ENCODE measurements around the gene FEN1.

- TF ChIP-seq CTCF (IDR thresholded peaks at IDR 0.05): no peak
- no peak for TF ChIP-seq POLR2A (IDR thresholded peaks at IDR 0.05)
Observed at GRCh38 chr11:61764606-61765260, 28.0 kb upstream of the FEN1 start.

Data from vagina (tissue), 2 donors.